HEK293 (cell line): Measurements from ENCODE around the gene C17orf107.
A peak's percentile ranks its signal among the peaks of the same experiment; 100 is the strongest.

Source experiments
- BCL11B ChIP-seq: fragments of 450-650 bp; formaldehyde crosslinking; IDR thresholded peaks from 2 replicates; pipeline ENCODE4 v1.5.1; 2016; ENCODE audit warnings: low read depth, missing biosample characterization, missing genetic modification characterization
- HIC1 ChIP-seq: fragments of 450-650 bp; formaldehyde crosslinking; IDR thresholded peaks from 2 replicates; pipeline ENCODE4 v1.5.1; 2016; ENCODE audit warnings: missing biosample characterization, missing genetic modification characterization
- OVOL3 ChIP-seq: fragments of 450-650 bp; formaldehyde crosslinking; IDR thresholded peaks from 2 replicates; pipeline ENCODE4 v1.5.1; 2016; ENCODE audit warnings: missing biosample characterization, missing genetic modification characterization
- PATZ1 ChIP-seq: fragments of 450-650 bp; formaldehyde crosslinking; IDR thresholded peaks from 2 replicates; pipeline ENCODE4 v1.5.1; 2016; ENCODE audit warnings: missing biosample characterization, missing genetic modification characterization
- TRIM28 ChIP-seq: IDR thresholded peaks from 2 replicates; pipeline ENCODE4 v1.6.1; 2011; ENCODE audit warnings: low read length, control low read depth, borderline replicate concordance
- YY2 ChIP-seq: fragments of 450-650 bp; formaldehyde crosslinking; IDR thresholded peaks from 2 replicates; pipeline ENCODE4 v1.5.1; 2016; ENCODE audit warnings: missing biosample characterization, missing genetic modification characterization
- ZBTB20 ChIP-seq: fragments of 450-650 bp; formaldehyde crosslinking; IDR thresholded peaks from 2 replicates; pipeline ENCODE4 v1.5.1; 2016; ENCODE audit warnings: missing biosample characterization, missing genetic modification characterization
- ZNF114 ChIP-seq: fragments of 450-650 bp; formaldehyde crosslinking; IDR thresholded peaks from 2 replicates; pipeline ENCODE4 v1.5.0; 2017; ENCODE audit warnings: missing biosample characterization, missing genetic modification characterization
- ZNF146 ChIP-seq: fragments of 450-650 bp; formaldehyde crosslinking; IDR thresholded peaks from 2 replicates; pipeline ENCODE4 v1.5.1; 2016; ENCODE audit warnings: missing biosample characterization, missing genetic modification characterization
- ZNF26 ChIP-seq: fragments of 450-650 bp; formaldehyde crosslinking; IDR thresholded peaks from 2 replicates; pipeline ENCODE4 v1.5.1; 2016; ENCODE audit warnings: missing biosample characterization, missing genetic modification characterization
- ZNF391 ChIP-seq: fragments of 450-650 bp; formaldehyde crosslinking; IDR thresholded peaks from 2 replicates; pipeline ENCODE4 v1.5.1; 2016; ENCODE audit warnings: low read depth, missing biosample characterization, missing genetic modification characterization, borderline replicate concordance
- ZNF398 ChIP-seq: fragments of 450-650 bp; formaldehyde crosslinking; IDR thresholded peaks from 2 replicates; pipeline ENCODE4 v1.5.1; 2017; ENCODE audit warnings: missing biosample characterization, missing genetic modification characterization
- ZNF423 ChIP-seq: fragments of 450-650 bp; formaldehyde crosslinking; IDR thresholded peaks from 2 replicates; pipeline ENCODE4 v1.5.1; 2016; ENCODE audit warnings: missing biosample characterization, missing genetic modification characterization
- ZNF426 ChIP-seq: fragments of 450-650 bp; formaldehyde crosslinking; IDR thresholded peaks from 2 replicates; pipeline ENCODE4 v1.5.1; 2017; ENCODE audit warnings: missing biosample characterization, missing genetic modification characterization, mild to moderate bottlenecking, inconsistent platforms, moderate library complexity
- ZNF433 ChIP-seq: fragments of 450-650 bp; formaldehyde crosslinking; IDR thresholded peaks from 2 replicates; pipeline ENCODE4 v1.5.1; 2016; ENCODE audit warnings: missing biosample characterization, missing genetic modification characterization, low read depth
- ZNF449 ChIP-seq: fragments of 450-650 bp; formaldehyde crosslinking; IDR thresholded peaks from 2 replicates; pipeline ENCODE4 v1.5.1; 2017; ENCODE audit warnings: missing biosample characterization, mild to moderate bottlenecking, missing genetic modification characterization, moderate library complexity
- ZNF501 ChIP-seq: fragments of 450-650 bp; formaldehyde crosslinking; IDR thresholded peaks from 2 replicates; pipeline ENCODE4 v1.5.1; 2016; ENCODE audit warnings: missing biosample characterization, missing genetic modification characterization
- ZNF530 ChIP-seq: fragments of 450-650 bp; formaldehyde crosslinking; IDR thresholded peaks from 2 replicates; pipeline ENCODE4 v1.5.1; 2016; ENCODE audit warnings: low read depth, missing biosample characterization, missing genetic modification characterization
- ZNF549 ChIP-seq: fragments of 450-650 bp; IDR thresholded peaks from 2 replicates; pipeline ENCODE4 v1.5.1; 2018; ENCODE audit warnings: missing biosample characterization, missing genetic modification characterization, mild to moderate bottlenecking, inconsistent platforms, moderate library complexity
- ZNF629 ChIP-seq: fragments of 450-650 bp; formaldehyde crosslinking; IDR thresholded peaks from 2 replicates; pipeline ENCODE4 v1.5.1; 2017; ENCODE audit warnings: missing biosample characterization, missing genetic modification characterization
- ZNF692 ChIP-seq: fragments of 450-650 bp; formaldehyde crosslinking; IDR thresholded peaks from 2 replicates; pipeline ENCODE4 v1.5.1; 2016; ENCODE audit warnings: missing biosample characterization, missing genetic modification characterization
- ZNF747 ChIP-seq: fragments of 450-650 bp; formaldehyde crosslinking; IDR thresholded peaks from 2 replicates; pipeline ENCODE4 v1.5.1; 2016; ENCODE audit warnings: missing biosample characterization, missing genetic modification characterization
- ZNF843 ChIP-seq: fragments of 450-650 bp; formaldehyde crosslinking; IDR thresholded peaks from 2 replicates; pipeline ENCODE4 v1.5.1; 2016; ENCODE audit warnings: missing biosample characterization, missing genetic modification characterization
- ZSCAN4 ChIP-seq: fragments of 450-650 bp; formaldehyde crosslinking; IDR thresholded peaks from 2 replicates; pipeline ENCODE4 v1.5.1; 2017; ENCODE audit warnings: missing biosample characterization, missing genetic modification characterization
- ZSCAN5A ChIP-seq: fragments of 450-650 bp; formaldehyde crosslinking; IDR thresholded peaks from 2 replicates; pipeline ENCODE4 v1.5.1; 2016; ENCODE audit warnings: missing biosample characterization, missing genetic modification characterization

Gene C17orf107

GRCh38 chr17:4949321-4950074 is 50.2 kb downstream of the C17orf107 start (continued):
- TF ChIP-seq HIC1 (tag by site-specific recombination) (0 out of 2 replicates have a peak, but pooled peaks have one; percentile 56), ZNF426 (tag by site-specific recombination) (no peak), OVOL3 (0 out of 2 replicates have a peak, but pooled peaks have one; percentile 60), ZNF692 (tag by site-specific recombination) (peak; percentile 37; the same call in 1 of the 2 replicates), ZNF501 (tag by site-specific recombination) (no peak), ZNF26 (tag by site-specific recombination) (no peak), ZNF146 (tag by site-specific recombination) (no peak), YY2 (tag by site-specific recombination) (peak; percentile 46; the same call in 1 of the 2 replicates), ZNF114 (no peak), ZNF549 (no peak), ZNF747 (tag by site-specific recombination) (no peak), ZSCAN5A (peak; percentile 78; the same call in 1 of the 2 replicates), TRIM28 (no peak), ZNF530 (tag by site-specific recombination) (no peak), ZNF843 (tag by site-specific recombination) (0 out of 2 replicates have a peak, but pooled peaks have one; percentile 12), ZNF449 (peak; percentile 33; the same call in 1 of the 2 replicates), BCL11B (tag by site-specific recombination) (peak; percentile 86), ZNF391 (tag by site-specific recombination) (peak; percentile 43; the same call in 1 of the 2 replicates), ZNF629 (0 out of 2 replicates have a peak, but pooled peaks have one; percentile 5), ZNF398 (tag by site-specific recombination) (peak; percentile 81), PATZ1 (tag by site-specific recombination) (peak; percentile 69), ZSCAN4 (tag by site-specific recombination) (no peak), ZNF433 (tag by site-specific recombination) (no peak), ZNF423 (tag by site-specific recombination) (0 out of 2 replicates have a peak, but pooled peaks have one; percentile 47), ZBTB20 (tag by site-specific recombination) (peak; percentile 74)
